Chondrocyte (in vitro differentiated cells): ENCODE measurements around the gene FOXP1. TPM values are rescaled to one million over a fixed set of nuclear protein-coding genes. Genes with fewer than 3 reads are reported as not detected.

Source experiments
- DNase-seq: peaks from one replicate; pipeline ENCODE4 v3.0.0; 2021; ENCODE audit warnings: mixed read lengths, low spot score
- H3K27ac Mint-ChIP-seq: one replicate; pipeline ENCODE4 v1.8.0; 2021; ENCODE audit warnings: mild to moderate bottlenecking, moderate library complexity, mixed read lengths; ENCODE audit not compliant: unreplicated experiment
- H3K27me3 Mint-ChIP-seq: 2 replicates; pipeline ENCODE4 v1.8.0; 2021; ENCODE audit warnings: low read depth, mixed read lengths
- H3K36me3 Mint-ChIP-seq: 2 replicates; pipeline ENCODE4 v1.8.0; 2021; ENCODE audit warnings: low read depth, mixed read lengths
- H3K4me1 Mint-ChIP-seq: 2 replicates; pipeline ENCODE4 v1.8.0; 2021; ENCODE audit warnings: low read depth, mild to moderate bottlenecking, mixed read lengths
- H3K4me3 Mint-ChIP-seq: one replicate; pipeline ENCODE4 v1.8.0; 2021; ENCODE audit warnings: mild to moderate bottlenecking, moderate library complexity, mixed read lengths; ENCODE audit not compliant: unreplicated experiment
- H3K9me3 Mint-ChIP-seq: 2 replicates; pipeline ENCODE4 v1.8.0; 2021; ENCODE audit warnings: low read depth, mixed read lengths
- CTCF ChIP-seq: fragments of 200-600 bp; sonication (generic); IDR thresholded peaks from 2 replicates; pipeline ENCODE4 v1.5.0; 2021; ENCODE audit warnings: antibody characterized with exemption, mild to moderate bottlenecking, moderate library complexity
- total RNA-seq: library from RNA; stranded (reverse); gene quantifications from 3 replicates; pipeline ENCODE4 v1.2.1, GENCODE V29; 2021

FOXP1 gene
- total RNA-seq, 1 donor from 2014 or later: 206 TPM

- no peak for TF ChIP-seq CTCF
- Mint-ChIP-seq H3K9me3 (peaks cover under 1% of the 10 kb centered on the region), H3K27me3 (no peaks in the 10 kb centered on the region), H3K4me1 (peaks cover 47% of the 10 kb centered on the region), H3K27ac (peak overlapping the region; percentile 91), H3K36me3 (peaks cover 7% of the 10 kb centered on the region), H3K4me3 (no peak overlapping the region)
- no peak for DNase-seq
Observed at GRCh38 chr3:71225951-71226564, 357.5 kb downstream of the FOXP1 start.

GRCh38 chr3:71225002-71225684 lies 358.4 kb downstream of the FOXP1 start:
- no peak overlapping the region for H3K4me3 Mint-ChIP-seq
- H3K4me1 Mint-ChIP-seq: peaks cover 38% of the 10 kb centered on the region
- TF ChIP-seq CTCF: no peak
- peak overlapping the region; percentile 91 for H3K27ac Mint-ChIP-seq
- no peak for DNase-seq
- H3K9me3 Mint-ChIP-seq: peaks cover 3% of the 10 kb centered on the region
- peaks cover 9% of the 10 kb centered on the region for H3K36me3 Mint-ChIP-seq
- H3K27me3 Mint-ChIP-seq: no peaks in the 10 kb centered on the region

GRCh38 chr3:71219744-71220638 lies 363.5 kb downstream of the FOXP1 start:
- TF ChIP-seq CTCF: no peak
- Mint-ChIP-seq H3K4me1 (peaks cover 17% of the 10 kb centered on the region), H3K9me3 (peaks cover 3% of the 10 kb centered on the region)

GRCh38 chr3:71218508-71218907 lies 365.0 kb downstream of the FOXP1 start:
- H3K4me3 Mint-ChIP-seq: no peak overlapping the region
- no peak for DNase-seq
- H3K27ac Mint-ChIP-seq: no peak overlapping the region
- TF ChIP-seq CTCF: no peak
- peaks cover 6% of the 10 kb centered on the region for H3K4me1 Mint-ChIP-seq
- H3K9me3 Mint-ChIP-seq: peaks cover 3% of the 10 kb centered on the region
- no peaks in the 10 kb centered on the region for H3K27me3 Mint-ChIP-seq
- H3K36me3 Mint-ChIP-seq: peaks cover 16% of the 10 kb centered on the region

More at GRCh38 chr3:71219744-71220638, 363.5 kb downstream of the FOXP1 start:
- Mint-ChIP-seq H3K4me3 (no peak overlapping the region), H3K36me3 (peaks cover 16% of the 10 kb centered on the region), H3K27ac (no peak overlapping the region), H3K27me3 (no peaks in the 10 kb centered on the region)
- no peak for DNase-seq

- H3K36me3 Mint-ChIP-seq: peaks cover 13% of the 10 kb centered on the region
- no peak for TF ChIP-seq CTCF
- H3K4me3 Mint-ChIP-seq: no peak overlapping the region
- peaks cover 3% of the 10 kb centered on the region for H3K9me3 Mint-ChIP-seq
- H3K27ac Mint-ChIP-seq: peak overlapping the region; percentile 22
- peaks cover 6% of the 10 kb centered on the region for H3K4me1 Mint-ChIP-seq
- H3K27me3 Mint-ChIP-seq: no peaks in the 10 kb centered on the region
- DNase-seq: no peak
Observed at GRCh38 chr3:71217640-71218222, 365.8 kb downstream of the FOXP1 start.
